ENCODE results near the gene CALM3.
A peak's percentile ranks its signal among the peaks of the same experiment; 100 is the strongest.
"Not testable (repeated sequence)": the region's sequence is repeated elsewhere in the genome, so short reads cannot be mapped to it uniquely, and the experiment has no call there.

CALM3 gene

GRCh38 chr19:46601318-46602224 is at the start of gene CALM3:
Gene CALM3 (plus strand): TSS chr19:46601330. CDS start chr19:46601435, 105 bp downstream.
- DNase-seq (ENCODE audit: low spot score), result peak; percentile 28

GRCh38 chr19:46552891-46553290 is 48.2 kb upstream of the CALM3 start:
- DNase-seq (ENCODE audit: low spot score), result no peak

GRCh38 chr19:46554161-46554560 is 47.0 kb upstream of the CALM3 start:
- DNase-seq (ENCODE audit: low spot score), result no peak

GRCh38 chr19:46555628-46556280 is 45.4 kb upstream of the CALM3 start:
- DNase-seq (ENCODE audit: low spot score), result no peak

GRCh38 chr19:46556471-46556870 is 44.7 kb upstream of the CALM3 start:
- not testable (repeated sequence) for DNase-seq (ENCODE audit: low spot score)

GRCh38 chr19:46559203-46559602 is 41.9 kb upstream of the CALM3 start:
- no peak for DNase-seq (ENCODE audit: low spot score)

- DNase-seq (ENCODE audit: low spot score), result not testable (repeated sequence)
These were observed 41.5 kb upstream of the CALM3 start for GRCh38 chr19:46559675-46560074.

GRCh38 chr19:46564701-46565100 is 36.4 kb upstream of the CALM3 start:
- no peak for DNase-seq (ENCODE audit: low spot score)

- DNase-seq (ENCODE audit: low spot score), result peak; percentile 56
These were observed 29.6 kb upstream of the CALM3 start for GRCh38 chr19:46571495-46571894.

GRCh38 chr19:46573679-46574498 is 27.2 kb upstream of the CALM3 start:
- no peak for DNase-seq (ENCODE audit: low spot score)

- no peak for DNase-seq (ENCODE audit: low spot score)
These were observed 26.6 kb upstream of the CALM3 start for GRCh38 chr19:46574533-46574932.

GRCh38 chr19:46578450-46578849 is 22.7 kb upstream of the CALM3 start:
- DNase-seq (ENCODE audit: low spot score), result no peak

- peak; percentile 60 for DNase-seq (ENCODE audit: low spot score)
These were observed 21.7 kb upstream of the CALM3 start for GRCh38 chr19:46579361-46579879.

- no peak for DNase-seq (ENCODE audit: low spot score)
These were observed 20.9 kb upstream of the CALM3 start for GRCh38 chr19:46580247-46580646.

GRCh38 chr19:46585539-46585938 is 15.6 kb upstream of the CALM3 start:
- no peak for DNase-seq (ENCODE audit: low spot score)

- DNase-seq (ENCODE audit: low spot score), result no peak
These were observed 14.8 kb upstream of the CALM3 start for GRCh38 chr19:46586294-46586693.

GRCh38 chr19:46587861-46588260 is 13.3 kb upstream of the CALM3 start:
- no peak for DNase-seq (ENCODE audit: low spot score)

GRCh38 chr19:46591254-46591653 is 9.9 kb upstream of the CALM3 start:
- no peak for DNase-seq (ENCODE audit: low spot score)

- DNase-seq (ENCODE audit: low spot score), result no peak
These were observed 9.3 kb upstream of the CALM3 start for GRCh38 chr19:46591870-46592269.

- no peak for DNase-seq (ENCODE audit: low spot score)
These were observed 5.1 kb upstream of the CALM3 start for GRCh38 chr19:46596008-46596407.

GRCh38 chr19:46598372-46598917 is 2.7 kb upstream of the CALM3 start:
- DNase-seq (ENCODE audit: low spot score), result no peak
